GM12892 (cell line): ENCODE data around the gene SBSN.
A peak's percentile ranks its signal among the peaks of the same experiment; 100 is the strongest.

Source experiments
- DNase-seq: peaks from one replicate; pipeline ENCODE4 v3.0.0; 2011; ENCODE audit not compliant: insufficient read length
- FAIRE-seq: peaks from 2 replicates; lab custom pipeline; 2011; peaks lifted over from hg19 to GRCh38; lab: Jason Lieb, UNC
- POLR2A ChIP-seq: IDR thresholded peaks from 2 replicates; pipeline ENCODE4 v1.6.1; 2011; ENCODE audit warnings: low read depth, low read length, control low read depth
- POLR2AphosphoS5 ChIP-seq: IDR thresholded peaks from 2 replicates; pipeline ENCODE4 v1.6.1; 2011; ENCODE audit warnings: low read depth, low read length, control low read depth
- TAF1 ChIP-seq: IDR thresholded peaks from 2 replicates; pipeline ENCODE4 v1.6.1; 2011; ENCODE audit warnings: low read depth, mild to moderate bottlenecking, control low read depth, low read length, borderline replicate concordance

SBSN gene

GRCh38 chr19:35552534-35553384, 24.6 kb upstream of the SBSN start:
- DNase-seq (no peak), FAIRE-seq (no peak)
- TF ChIP-seq POLR2AphosphoS5 (no peak), POLR2A (no peak), TAF1 (no peak)

DNA sequence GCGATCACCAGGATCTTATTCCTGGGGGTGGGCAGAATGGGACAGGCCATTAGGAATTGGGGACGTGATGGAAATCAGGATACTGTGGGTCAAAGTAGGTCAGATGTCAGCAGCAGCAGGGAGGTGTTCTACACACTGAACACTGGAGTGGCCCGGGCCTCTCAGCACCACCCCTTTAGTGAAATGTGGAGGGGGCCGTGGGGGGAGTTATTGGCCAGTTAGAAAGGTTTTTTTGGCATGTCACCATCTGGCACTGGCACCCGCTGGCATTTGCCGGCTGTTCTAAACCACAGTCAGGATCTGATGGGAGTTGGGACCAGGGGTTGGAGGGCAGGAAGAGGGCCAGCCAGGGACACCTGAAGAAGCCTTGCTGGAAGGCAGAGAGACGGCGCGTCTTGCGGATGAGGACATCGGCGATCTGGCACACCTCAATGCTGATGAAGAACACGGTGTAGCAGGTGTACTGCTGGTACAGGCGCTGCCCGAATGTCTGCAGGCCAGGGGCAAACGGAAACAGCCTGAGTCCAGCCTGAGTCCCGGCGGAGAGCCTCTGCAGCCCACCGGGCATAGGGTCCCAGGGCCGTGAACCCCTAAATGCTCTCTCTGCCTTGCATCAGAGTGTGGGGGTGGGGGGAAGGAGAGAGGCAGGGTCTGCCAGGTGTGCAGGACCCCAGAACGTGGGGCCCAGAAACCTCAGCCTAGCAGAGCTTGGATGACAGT, 23.1 kb upstream of the SBSN start:
- no peak for FAIRE-seq
- no peak for TF ChIP-seq POLR2A
- TF ChIP-seq TAF1 = no peak
- no peak for TF ChIP-seq POLR2AphosphoS5
- no peak for DNase-seq

- TF ChIP-seq POLR2A (no peak), TAF1 (no peak), POLR2AphosphoS5 (no peak)
- no peak for FAIRE-seq
- DNase-seq = no peak
Measured at GRCh38 chr19:35549879-35550523, 21.9 kb upstream of the SBSN start.

GRCh38 chr19:35549174-35549788, 21.2 kb upstream of the SBSN start:
- TF ChIP-seq TAF1 (no peak), POLR2A (no peak; the same call in 1 of the 2 replicates), POLR2AphosphoS5 (no peak)
- DNase-seq = peak; percentile 73
- peak; percentile 86 for FAIRE-seq

DNA sequence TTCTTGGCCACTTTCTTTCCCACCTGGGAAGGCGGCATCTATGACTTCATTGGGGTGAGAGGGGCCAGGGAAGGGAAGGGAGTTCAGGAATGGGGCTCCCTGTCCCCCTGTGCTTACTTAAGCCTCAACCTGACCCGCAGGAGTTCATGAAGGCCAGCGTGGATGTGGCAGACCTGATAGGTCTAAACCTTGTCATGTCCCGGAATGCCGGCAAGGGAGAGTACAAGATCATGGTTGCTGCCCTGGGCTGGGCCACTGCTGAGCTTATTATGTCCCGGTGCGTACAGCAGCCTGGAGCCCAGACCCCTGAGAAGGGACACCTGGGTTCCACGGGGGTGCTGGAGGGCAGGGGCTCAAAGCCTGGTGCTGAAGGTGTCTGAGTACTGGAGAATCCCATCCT, 18.4 kb upstream of the SBSN start:
- TF ChIP-seq POLR2A = no peak
- no peak for TF ChIP-seq POLR2AphosphoS5
- no peak for TF ChIP-seq TAF1
- FAIRE-seq = peak; percentile 33

GRCh38 chr19:35545855-35546381, 17.8 kb upstream of the SBSN start:
- DNase-seq = peak; percentile 71
- FAIRE-seq = no peak
- no peak for TF ChIP-seq TAF1
- TF ChIP-seq POLR2AphosphoS5 = no peak

More for the DNA sequence above, 18.4 kb upstream of the SBSN start:
- DNase-seq = no peak

GRCh38 chr19:35545001-35545854, 17.1 kb upstream of the SBSN start, which contains the start of gene TMEM147:
Gene TMEM147, plus strand, starts transcription at chr19:35545626. Its CDS starts 114 bp downstream, at chr19:35545740.
- FAIRE-seq (peak; percentile 89), DNase-seq (peak; percentile 100)
- TF ChIP-seq POLR2A (peak; percentile 85), TAF1 (0 out of 2 replicates have a peak, but pooled peaks have one; percentile 29), POLR2AphosphoS5 (peak; percentile 77)

GRCh38 chr19:35544110-35544802, 16.1 kb upstream of the SBSN start:
- peak; percentile 53 for FAIRE-seq
- TF ChIP-seq TAF1 (no peak), POLR2AphosphoS5 (no peak), POLR2A (no peak)
- no peak for DNase-seq

DNA sequence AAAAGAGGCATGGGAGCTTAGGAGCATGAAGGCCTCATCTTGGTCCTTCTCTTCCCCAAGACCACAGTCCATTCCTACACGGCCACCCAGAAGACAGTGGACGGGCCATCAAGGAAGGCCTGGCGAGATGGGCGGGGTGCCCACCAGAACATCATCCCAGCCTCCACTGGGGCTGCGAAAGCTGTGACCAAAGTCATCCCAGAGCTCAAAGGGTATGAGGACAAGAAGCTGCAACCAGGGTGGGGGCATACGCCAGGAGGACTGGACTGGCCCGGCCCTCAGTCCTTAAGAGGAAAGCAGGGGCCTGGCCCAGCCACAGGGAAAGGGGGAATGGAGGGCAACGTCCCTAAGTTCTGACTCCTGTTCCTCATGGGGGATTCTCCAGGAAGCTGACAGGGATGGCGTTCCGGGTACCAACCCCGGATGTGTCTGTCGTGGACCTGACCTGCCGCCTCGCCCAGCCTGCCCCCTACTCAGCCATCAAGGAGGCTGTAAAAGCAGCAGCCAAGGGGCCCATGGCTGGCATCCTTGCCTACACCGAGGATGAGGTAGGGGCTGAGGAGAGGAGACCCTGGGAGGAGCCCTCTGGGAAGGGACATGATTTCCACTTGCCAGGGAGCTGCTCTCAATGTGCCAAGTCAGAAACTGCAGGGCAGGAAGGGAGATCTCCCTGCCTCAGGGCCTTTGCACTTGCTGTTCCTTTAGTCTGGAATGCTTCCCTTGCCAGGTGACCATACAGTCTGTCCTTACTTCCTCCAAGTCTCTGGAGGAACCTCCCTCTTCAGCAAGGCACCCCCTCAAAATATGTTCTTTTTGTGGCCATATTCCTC, 15.4 kb upstream of the SBSN start:
- DNase-seq (no peak), FAIRE-seq (no peak)
- no peak for TF ChIP-seq POLR2AphosphoS5
- no peak for TF ChIP-seq POLR2A
- no peak for TF ChIP-seq TAF1
